ENCODE data around the gene PHETA2.
"Not testable (repeated sequence)": the region's sequence is repeated elsewhere in the genome, so short reads cannot be mapped to it uniquely, and the experiment has no call there.

Gene PHETA2

GRCh38 chr22:42066937-42067336 lies 7.1 kb upstream of the PHETA2 start:
- TF ChIP-seq CTCF (IDR thresholded peaks at IDR 0.05; ENCODE audit: low read depth, low read length, missing control alignments): no peak
- H3K27me3 ChIP-seq (replicated peaks): no peaks in the 10 kb centered on the region
- no peak overlapping the region for H3K4me3 ChIP-seq (ENCODE audit: low read depth, low read length)
- no peak for DNase-seq
- no peak overlapping the region for H3K27ac ChIP-seq
- peaks cover 4% of the 10 kb centered on the region for H3K36me3 ChIP-seq (replicated peaks)
- in situ Hi-C loops (cut with HindIII; ENCODE audit: low pct_ligation_motif_present, low sequenced_read_pairs): no loop called here

GRCh38 chr22:42067671-42068251 lies 6.3 kb upstream of the PHETA2 start:
- no peak for DNase-seq
- Histone ChIP-seq H3K4me3 (ENCODE audit: low read depth, low read length) (no peak overlapping the region), H3K27ac (no peak overlapping the region), H3K27me3 (replicated peaks) (no peaks in the 10 kb centered on the region), H3K36me3 (replicated peaks) (peaks cover 4% of the 10 kb centered on the region)
- in situ Hi-C loops (cut with HindIII; ENCODE audit: low pct_ligation_motif_present, low sequenced_read_pairs): no loop called here
- no peak for TF ChIP-seq CTCF (IDR thresholded peaks at IDR 0.05; ENCODE audit: low read depth, low read length, missing control alignments)

GRCh38 chr22:42068291-42068690 lies 5.8 kb upstream of the PHETA2 start:
- Histone ChIP-seq H3K27ac (no peak overlapping the region), H3K27me3 (replicated peaks) (no peaks in the 10 kb centered on the region), H3K4me3 (ENCODE audit: low read depth, low read length) (no peak overlapping the region), H3K36me3 (replicated peaks) (peaks cover 4% of the 10 kb centered on the region)
- no peak for TF ChIP-seq CTCF (IDR thresholded peaks at IDR 0.05; ENCODE audit: low read depth, low read length, missing control alignments)
- DNase-seq: no peak
- in situ Hi-C loops (cut with HindIII; ENCODE audit: low pct_ligation_motif_present, low sequenced_read_pairs): no loop called here

GRCh38 chr22:42069801-42070516 lies 4.1 kb upstream of the PHETA2 start:
- Histone ChIP-seq H3K36me3 (replicated peaks) (peaks cover 4% of the 10 kb centered on the region), H3K4me3 (ENCODE audit: low read depth, low read length) (peak overlapping the region; percentile 63), H3K27ac (peak overlapping the region; percentile 48), H3K27me3 (replicated peaks) (no peaks in the 10 kb centered on the region)
- in situ Hi-C loops (cut with HindIII; ENCODE audit: low pct_ligation_motif_present, low sequenced_read_pairs): no loop called here
- DNase-seq: no peak
- no peak for TF ChIP-seq CTCF (IDR thresholded peaks at IDR 0.05; ENCODE audit: low read depth, low read length, missing control alignments)

- Histone ChIP-seq H3K27ac (peak within 1 kb of the TSS; percentile 68), H3K36me3 (replicated peaks) (peaks cover 4% of the 10 kb centered on the region), H3K4me3 (ENCODE audit: low read depth, low read length) (peak within 1 kb of the TSS; percentile 63), H3K27me3 (replicated peaks) (no peaks in the 10 kb centered on the region)
- DNase-seq: peak; percentile 94
- no peak for TF ChIP-seq CTCF (IDR thresholded peaks at IDR 0.05; ENCODE audit: low read depth, low read length, missing control alignments)
- in situ Hi-C loops (cut with HindIII; ENCODE audit: low pct_ligation_motif_present, low sequenced_read_pairs): no loop called here
These were observed 3.3 kb upstream of the PHETA2 start, which contains the start of gene NAGA for GRCh38 chr22:42070517-42071422. Gene NAGA, minus strand, starts transcription at chr22:42070812. Its CDS starts 515 bp downstream, at chr22:42070297.

GRCh38 chr22:42071508-42071907 lies 2.5 kb upstream of the PHETA2 start:
- peak overlapping the region; percentile 63 for H3K4me3 ChIP-seq (ENCODE audit: low read depth, low read length)
- in situ Hi-C loops (cut with HindIII; ENCODE audit: low pct_ligation_motif_present, low sequenced_read_pairs); H3K36me3 ChIP-seq (replicated peaks); DNase-seq; H3K27me3 ChIP-seq (replicated peaks); H3K27ac ChIP-seq: not testable (repeated sequence)
